GM18858 (cell line): ENCODE measurements around the gene LIMS4.
A peak's percentile ranks its signal among the peaks of the same experiment; 100 is the strongest.
"Not testable (repeated sequence)": the region's sequence is repeated elsewhere in the genome, so short reads cannot be mapped to it uniquely, and the experiment has no call there.

Source experiments
- ATAC-seq: cut with Tn5 transposase; IDR thresholded peaks from one replicate; pipeline ENCODE4 v1.9.1; 2021; ENCODE audit not compliant: unreplicated experiment

LIMS4 gene

DNA sequence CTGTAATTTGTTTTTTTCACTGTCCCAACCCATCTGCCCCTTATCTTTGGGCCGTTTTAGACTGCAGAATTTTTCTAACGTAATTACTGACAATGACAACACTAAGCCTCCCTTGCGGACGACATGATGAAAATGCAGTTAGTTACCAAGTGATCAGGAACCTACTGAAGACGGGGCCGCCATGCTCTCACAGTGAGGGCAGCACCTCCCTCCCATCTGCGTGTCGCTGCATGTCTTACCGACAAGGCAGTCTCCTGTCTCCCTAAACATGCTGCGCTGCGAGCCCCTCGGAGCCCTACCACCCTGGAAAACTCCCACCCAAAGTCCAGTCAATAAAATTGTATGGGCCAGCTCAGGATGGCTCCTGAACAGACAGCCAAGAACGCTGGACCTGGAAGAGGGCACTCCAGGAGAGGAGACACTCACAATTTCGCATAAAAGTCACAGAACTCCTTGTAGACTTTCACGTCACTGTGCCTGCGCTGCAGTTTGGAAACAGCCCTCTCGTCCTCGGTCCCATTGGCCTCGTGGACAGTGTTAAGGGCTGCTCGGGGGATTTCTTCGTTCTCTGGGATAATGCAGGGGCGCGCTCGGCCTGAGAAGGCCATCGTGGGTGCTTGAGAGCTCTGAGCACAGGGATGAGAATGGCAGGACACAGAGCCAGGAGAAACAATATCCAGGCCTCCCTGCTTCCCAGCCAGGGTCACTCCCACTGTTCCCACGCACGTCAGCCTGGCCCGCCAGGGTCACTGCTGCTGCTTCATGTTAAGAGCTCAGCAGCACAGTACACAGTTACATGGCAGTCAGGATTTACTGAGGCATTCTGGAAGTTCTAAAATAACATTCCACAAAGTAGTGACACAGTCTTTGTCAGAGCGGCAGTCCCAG, at the start of gene LIMS4:
Gene LIMS4, minus strand, starts transcription at position 646 of the 888 bp plus-strand sequence. Its CDS starts 38 bp downstream, at position 608.
- not testable (repeated sequence) for ATAC-seq

- peak; percentile 87 for ATAC-seq
These were observed 27.2 kb upstream of the LIMS4 start for GRCh38 chr2:110499755-110500377.

- ATAC-seq: not testable (repeated sequence)
These were observed 23.4 kb upstream of the LIMS4 start for GRCh38 chr2:110496027-110496426.

DNA sequence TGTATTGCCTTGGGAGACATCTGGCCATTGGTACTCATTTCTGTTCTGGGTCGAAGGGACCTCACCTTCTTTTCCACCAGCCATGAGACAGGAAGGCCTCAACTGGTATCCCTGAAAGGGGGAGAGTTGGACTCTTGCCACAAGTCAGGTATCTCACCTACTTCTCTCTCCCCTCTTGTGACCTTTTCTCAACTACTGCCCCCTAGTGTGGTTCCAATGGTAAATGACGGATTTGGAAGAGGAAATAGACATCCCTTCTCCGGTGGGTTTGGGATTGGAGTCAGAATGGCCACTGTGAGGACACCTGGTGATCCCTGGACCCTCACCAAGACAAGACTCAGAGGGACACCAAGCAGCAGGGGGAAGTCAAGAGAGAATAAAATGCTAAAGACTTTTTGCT, 21.9 kb upstream of the LIMS4 start:
- not testable (repeated sequence) for ATAC-seq

GRCh38 chr2:110488991-110489390, 16.4 kb upstream of the LIMS4 start:
- ATAC-seq: not testable (repeated sequence)

- ATAC-seq: not testable (repeated sequence)
These were observed 10.1 kb upstream of the LIMS4 start for GRCh38 chr2:110482697-110483096.

DNA sequence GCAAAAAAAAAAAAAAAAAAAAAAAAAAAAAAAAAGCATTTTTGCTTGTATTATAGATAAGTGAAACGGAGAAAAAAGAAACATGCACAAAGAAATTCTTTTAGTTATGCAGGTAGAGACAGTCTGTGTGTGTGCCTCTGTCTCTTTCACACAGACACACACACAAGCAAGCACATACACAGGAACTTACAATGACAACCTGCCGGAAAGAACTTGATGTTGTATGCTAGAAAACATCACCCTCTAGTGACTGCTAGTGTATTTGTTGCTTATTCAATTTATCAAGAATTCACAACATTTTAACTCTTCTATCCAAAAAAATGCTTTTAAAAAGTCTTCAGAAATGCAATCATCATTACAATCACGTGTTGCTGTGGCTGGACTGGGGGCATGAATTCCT, 8.6 kb upstream of the LIMS4 start:
- peak; percentile 55 for ATAC-seq

DNA sequence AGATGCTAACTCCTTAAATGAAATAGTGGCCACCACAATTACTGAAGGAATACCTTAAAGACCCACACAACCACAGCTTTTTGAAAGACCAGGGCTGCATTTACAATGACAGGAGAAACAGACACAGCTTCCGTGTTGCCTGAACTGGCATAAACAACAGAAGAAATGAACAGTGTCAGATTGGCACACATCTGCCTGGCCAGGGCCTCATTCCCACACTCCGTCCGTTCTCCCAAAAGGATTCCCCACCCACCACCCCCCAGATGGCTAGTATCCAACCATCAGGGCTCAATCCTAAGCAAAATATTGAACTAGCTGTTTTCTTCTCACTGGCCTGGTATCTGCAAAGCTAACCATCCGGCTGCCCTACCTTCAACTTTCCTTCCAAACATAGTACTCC, 7.5 kb upstream of the LIMS4 start:
- not testable (repeated sequence) for ATAC-seq

- ATAC-seq: not testable (repeated sequence)
These were observed 4.8 kb upstream of the LIMS4 start for GRCh38 chr2:110477370-110477769.

DNA sequence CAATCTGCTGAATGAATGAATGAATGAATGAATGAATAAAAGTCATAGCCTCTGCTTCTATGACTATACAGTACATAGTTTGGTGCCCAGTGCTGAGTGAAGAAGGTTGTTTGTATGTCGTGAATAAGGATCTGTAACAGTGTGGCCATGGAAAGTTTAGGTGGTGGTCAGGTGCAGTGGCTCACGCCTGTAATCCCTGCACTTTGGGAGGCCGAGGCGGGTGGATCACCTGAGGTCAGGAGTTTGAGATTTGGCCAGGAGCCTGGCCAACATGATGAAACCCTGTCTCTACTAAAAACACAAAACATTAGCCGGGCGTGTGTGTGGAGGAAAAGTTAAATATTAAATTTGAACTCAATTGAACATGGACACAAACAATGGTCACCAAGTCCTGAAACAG, 4.3 kb upstream of the LIMS4 start:
- ATAC-seq: not testable (repeated sequence)

GRCh38 chr2:110475627-110476359, 3.2 kb upstream of the LIMS4 start:
- ATAC-seq: not testable (repeated sequence)

GRCh38 chr2:110474898-110475297, 2.3 kb upstream of the LIMS4 start:
- ATAC-seq: peak; percentile 94

DNA sequence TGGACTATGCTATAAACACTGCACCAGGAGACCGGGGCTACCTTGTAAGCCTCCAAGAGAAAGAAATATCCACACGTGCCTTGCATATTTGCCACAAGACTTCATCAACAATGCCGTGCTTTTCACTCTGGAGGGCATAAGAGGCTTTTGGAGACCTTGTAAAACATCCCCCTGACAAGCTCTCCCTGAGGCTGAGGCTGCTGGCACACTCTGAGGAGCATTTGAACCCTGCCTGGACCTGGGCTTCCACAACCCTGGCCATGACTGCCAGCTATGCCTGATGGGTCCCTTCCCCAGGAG, 393 bp upstream of the LIMS4 start:
- ATAC-seq: not testable (repeated sequence)

- not testable (repeated sequence) for ATAC-seq
These were observed 3.7 kb downstream of the LIMS4 start for GRCh38 chr2:110468921-110469320.

DNA sequence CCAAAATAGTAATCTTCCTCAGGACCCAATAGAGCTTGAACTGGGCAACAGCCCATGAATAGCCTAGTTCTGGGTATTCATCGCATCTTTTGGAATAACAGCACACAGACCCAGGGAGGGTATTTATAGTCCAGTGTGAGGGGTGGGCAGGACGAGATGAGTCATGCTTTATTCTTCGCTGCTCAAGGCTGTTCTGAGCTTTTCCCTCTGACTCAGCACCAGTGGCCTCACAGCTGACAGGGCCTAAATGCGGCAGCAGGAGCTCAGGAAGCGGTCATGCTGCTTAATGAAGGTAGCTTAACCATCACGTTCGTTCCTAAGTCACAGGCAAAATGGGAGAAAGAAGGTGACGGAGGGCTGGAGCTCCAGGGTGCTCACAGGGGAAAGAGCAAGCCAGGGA, 7.3 kb downstream of the LIMS4 start:
- ATAC-seq: peak; percentile 93

DNA sequence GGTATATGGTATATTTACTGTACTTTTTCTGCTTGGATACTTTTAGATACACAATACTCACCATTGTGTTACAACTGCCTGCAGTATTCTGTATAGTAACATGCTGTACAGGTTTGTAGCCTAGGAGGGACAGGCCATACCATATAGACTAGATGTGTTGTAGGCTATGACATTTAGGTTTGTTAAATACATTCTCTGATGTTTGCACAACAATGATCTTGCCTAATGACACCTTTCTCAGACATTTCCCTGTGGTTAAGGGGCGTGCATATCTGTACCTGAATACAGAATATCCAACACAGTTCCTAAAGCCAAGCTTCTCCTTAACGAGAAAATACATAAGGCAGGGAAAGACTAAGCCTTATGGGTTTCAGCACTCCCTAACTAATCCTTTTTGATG, 10.2 kb downstream of the LIMS4 start:
- ATAC-seq: not testable (repeated sequence)

GRCh38 chr2:110460318-110460717, 12.3 kb downstream of the LIMS4 start:
- ATAC-seq: not testable (repeated sequence)

GRCh38 chr2:110457214-110457590, 15.4 kb downstream of the LIMS4 start:
- ATAC-seq: not testable (repeated sequence)

GRCh38 chr2:110456291-110457213, 16.1 kb downstream of the LIMS4 start:
- not testable (repeated sequence) for ATAC-seq

DNA sequence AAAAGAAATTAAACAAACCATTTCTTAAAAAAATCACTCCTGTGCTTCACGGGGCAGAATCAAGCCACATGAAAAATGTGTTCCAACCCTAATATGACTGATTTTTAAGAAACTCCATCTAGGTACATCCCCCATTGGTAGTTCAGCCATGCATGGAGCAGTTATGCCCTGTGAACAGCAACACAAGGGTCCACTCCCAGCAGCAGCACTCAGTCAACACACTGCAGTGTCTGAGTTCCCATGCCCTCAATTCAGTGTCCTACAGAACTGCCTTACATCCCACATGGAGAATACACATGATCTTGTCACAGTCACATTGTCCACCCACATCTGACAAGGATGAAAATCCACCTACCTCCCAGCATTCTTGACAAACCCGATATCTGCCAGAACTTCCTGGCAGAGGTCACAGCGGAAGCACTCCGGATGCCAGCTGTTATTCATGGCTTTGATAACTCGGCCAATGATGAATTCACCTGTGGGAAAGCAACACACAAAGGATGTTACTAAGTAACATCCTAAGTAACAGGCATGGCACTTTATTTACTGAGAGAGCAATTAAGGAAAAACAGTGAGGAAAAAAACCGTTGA, 17.4 kb downstream of the LIMS4 start:
- not testable (repeated sequence) for ATAC-seq
